ENCODE data around the gene CTSW.
"Not testable (repeated sequence)": the region's sequence is repeated elsewhere in the genome, so short reads cannot be mapped to it uniquely, and the experiment has no call there.

The CTSW gene, protein sequence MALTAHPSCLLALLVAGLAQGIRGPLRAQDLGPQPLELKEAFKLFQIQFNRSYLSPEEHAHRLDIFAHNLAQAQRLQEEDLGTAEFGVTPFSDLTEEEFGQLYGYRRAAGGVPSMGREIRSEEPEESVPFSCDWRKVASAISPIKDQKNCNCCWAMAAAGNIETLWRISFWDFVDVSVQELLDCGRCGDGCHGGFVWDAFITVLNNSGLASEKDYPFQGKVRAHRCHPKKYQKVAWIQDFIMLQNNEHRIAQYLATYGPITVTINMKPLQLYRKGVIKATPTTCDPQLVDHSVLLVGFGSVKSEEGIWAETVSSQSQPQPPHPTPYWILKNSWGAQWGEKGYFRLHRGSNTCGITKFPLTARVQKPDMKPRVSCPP

GRCh38 chr11:65879617-65880016 lies at the start of gene CTSW:
Gene CTSW (plus strand): TSS chr11:65879837. CDS start chr11:65879855, 18 bp downstream.
- no peak within 1 kb of the TSS for H3K27ac ChIP-seq (ENCODE audit: low read length)
- H3K36me3 ChIP-seq (ENCODE audit: control insufficient read depth in 2 of 2, insufficient read depth in 2 of 2, low read length in 2 of 2), result peaks cover 14 to 16% of the 10 kb centered on the region in 2 donors
- H3K4me3 ChIP-seq (ENCODE audit: low read length in 2 of 2), result no peak within 1 kb of the TSS
- H3K9ac ChIP-seq (ENCODE audit: low read length in 2 of 2), result no peak within 1 kb of the TSS
- H3K9me3 ChIP-seq (ENCODE audit: control insufficient read depth in 2 of 2, low read length in 2 of 2), result no peaks in the 10 kb centered on the region
- no peaks in the 10 kb centered on the region for H3K27me3 ChIP-seq (ENCODE audit: control insufficient read depth in 1 of 2, insufficient read depth in 2 of 2, low read length in 2 of 2)
- peaks cover 6% of the 10 kb centered on the region for H3K4me1 ChIP-seq (ENCODE audit: control insufficient read depth, insufficient read depth, low read length)

DNA sequence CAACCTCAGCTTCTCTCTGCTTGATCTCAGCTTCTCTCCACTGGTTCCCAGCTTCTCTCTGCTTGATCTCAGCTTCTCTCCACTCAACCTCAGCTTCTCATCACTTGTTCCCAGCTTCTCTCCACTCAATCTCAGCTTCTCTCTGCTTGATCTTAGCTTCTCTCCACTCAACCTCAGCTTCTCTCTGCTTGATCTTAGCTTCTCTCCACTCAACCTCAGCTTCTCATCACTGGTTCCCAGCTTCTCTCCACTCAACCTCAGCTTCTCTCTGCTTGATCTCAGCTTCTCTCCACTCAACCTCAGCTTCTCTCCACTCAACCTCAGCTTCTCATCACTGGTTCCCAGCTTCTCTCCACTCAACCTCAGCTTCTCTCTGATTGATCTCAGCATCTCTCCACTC lies 47.4 kb upstream of the CTSW start:
- H3K9ac ChIP-seq (ENCODE audit: low read length in 2 of 2); H3K27me3 ChIP-seq (ENCODE audit: control insufficient read depth in 1 of 2, insufficient read depth in 2 of 2, low read length in 2 of 2); H3K4me3 ChIP-seq (ENCODE audit: low read length in 2 of 2); H3K9me3 ChIP-seq (ENCODE audit: control insufficient read depth in 2 of 2, low read length in 2 of 2); H3K27ac ChIP-seq (ENCODE audit: low read length); H3K36me3 ChIP-seq (ENCODE audit: control insufficient read depth in 2 of 2, insufficient read depth in 2 of 2, low read length in 2 of 2): not testable (repeated sequence)
- H3K4me1 ChIP-seq (ENCODE audit: control insufficient read depth, insufficient read depth, low read length), result peaks cover 19% of the 10 kb centered on the region

- Histone ChIP-seq H3K36me3 (ENCODE audit: control insufficient read depth in 2 of 2, insufficient read depth in 2 of 2, low read length in 2 of 2) (no peaks in the 10 kb centered on the region), H3K27me3 (ENCODE audit: control insufficient read depth in 1 of 2, insufficient read depth in 2 of 2, low read length in 2 of 2) (no peaks in the 10 kb centered on the region), H3K4me1 (ENCODE audit: control insufficient read depth, insufficient read depth, low read length) (peaks cover 19% of the 10 kb centered on the region), H3K27ac (ENCODE audit: low read length) (no peak within 1 kb of the TSS), H3K9ac (ENCODE audit: low read length in 2 of 2) (peak within 1 kb of the TSS; percentile 58 to 65), H3K9me3 (ENCODE audit: control insufficient read depth in 2 of 2, low read length in 2 of 2) (no peaks in the 10 kb centered on the region), H3K4me3 (ENCODE audit: low read length in 2 of 2) (peak within 1 kb of the TSS; percentile 71 to 85)
These were observed 46.2 kb upstream of the CTSW start, which contains the start of gene SNX32 for GRCh38 chr11:65833297-65834030. Gene SNX32 (plus strand): TSS chr11:65833963. CDS start chr11:65834066, 103 bp downstream.

GRCh38 chr11:65834202-65834601 lies 45.4 kb upstream of the CTSW start:
- H3K27me3 ChIP-seq (ENCODE audit: control insufficient read depth in 1 of 2, insufficient read depth in 2 of 2, low read length in 2 of 2), result no peaks in the 10 kb centered on the region
- H3K4me1 ChIP-seq (ENCODE audit: control insufficient read depth, insufficient read depth, low read length), result peaks cover 19% of the 10 kb centered on the region
- H3K27ac ChIP-seq (ENCODE audit: low read length), result no peak overlapping the region
- no peaks in the 10 kb centered on the region for H3K36me3 ChIP-seq (ENCODE audit: control insufficient read depth in 2 of 2, insufficient read depth in 2 of 2, low read length in 2 of 2)
- peak overlapping the region; percentile 42 to 65 for H3K9ac ChIP-seq (ENCODE audit: low read length in 2 of 2)
- H3K4me3 ChIP-seq (ENCODE audit: low read length in 2 of 2), result peak overlapping the region; percentile 71 to 85
- no peaks in the 10 kb centered on the region for H3K9me3 ChIP-seq (ENCODE audit: control insufficient read depth in 2 of 2, low read length in 2 of 2)

DNA sequence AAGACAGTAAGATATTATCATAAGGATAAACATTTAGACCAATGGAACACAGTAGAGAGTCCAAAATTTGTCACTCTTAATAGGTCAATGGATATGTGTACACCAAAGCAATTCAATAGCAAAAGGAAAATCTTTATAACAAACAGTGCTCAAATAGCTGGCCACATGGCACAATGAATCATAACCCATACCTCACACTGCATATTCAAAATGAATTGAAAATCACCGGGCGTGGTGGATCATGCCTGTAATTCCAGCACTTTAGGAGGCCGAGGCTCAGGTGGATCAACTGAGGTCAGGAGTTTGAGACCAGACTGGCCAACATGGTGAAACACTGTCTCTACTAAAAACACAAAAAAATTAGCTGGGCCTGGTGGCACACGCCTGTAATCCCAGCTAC lies 37.5 kb upstream of the CTSW start:
- H3K9ac ChIP-seq (ENCODE audit: low read length in 2 of 2), result no peak overlapping the region
- no peak overlapping the region for H3K27ac ChIP-seq (ENCODE audit: low read length)
- H3K27me3 ChIP-seq (ENCODE audit: control insufficient read depth in 1 of 2, insufficient read depth in 2 of 2, low read length in 2 of 2), result no peaks in the 10 kb centered on the region
- no peak overlapping the region for H3K4me3 ChIP-seq (ENCODE audit: low read length in 2 of 2)
- H3K9me3 ChIP-seq (ENCODE audit: control insufficient read depth in 2 of 2, low read length in 2 of 2), result no peaks in the 10 kb centered on the region
- H3K4me1 ChIP-seq (ENCODE audit: control insufficient read depth, insufficient read depth, low read length), result no peaks in the 10 kb centered on the region
- H3K36me3 ChIP-seq (ENCODE audit: control insufficient read depth in 2 of 2, insufficient read depth in 2 of 2, low read length in 2 of 2), result no peaks in the 10 kb centered on the region

GRCh38 chr11:65843811-65844210 lies 35.8 kb upstream of the CTSW start:
- Histone ChIP-seq H3K9ac (ENCODE audit: low read length in 2 of 2) (no peak overlapping the region), H3K4me3 (ENCODE audit: low read length in 2 of 2) (no peak overlapping the region), H3K4me1 (ENCODE audit: control insufficient read depth, insufficient read depth, low read length) (no peaks in the 10 kb centered on the region), H3K36me3 (ENCODE audit: control insufficient read depth in 2 of 2, insufficient read depth in 2 of 2, low read length in 2 of 2) (no peaks in the 10 kb centered on the region), H3K27me3 (ENCODE audit: control insufficient read depth in 1 of 2, insufficient read depth in 2 of 2, low read length in 2 of 2) (no peaks in the 10 kb centered on the region), H3K9me3 (ENCODE audit: control insufficient read depth in 2 of 2, low read length in 2 of 2) (no peaks in the 10 kb centered on the region), H3K27ac (ENCODE audit: low read length) (no peak overlapping the region)

GRCh38 chr11:65844231-65844872 lies 35.3 kb upstream of the CTSW start:
- no peak overlapping the region for H3K27ac ChIP-seq (ENCODE audit: low read length)
- no peaks in the 10 kb centered on the region for H3K36me3 ChIP-seq (ENCODE audit: control insufficient read depth in 2 of 2, insufficient read depth in 2 of 2, low read length in 2 of 2)
- H3K27me3 ChIP-seq (ENCODE audit: control insufficient read depth in 1 of 2, insufficient read depth in 2 of 2, low read length in 2 of 2), result no peaks in the 10 kb centered on the region
- no peak overlapping the region for H3K9ac ChIP-seq (ENCODE audit: low read length in 2 of 2)
- no peak overlapping the region for H3K4me3 ChIP-seq (ENCODE audit: low read length in 2 of 2)
- no peaks in the 10 kb centered on the region for H3K9me3 ChIP-seq (ENCODE audit: control insufficient read depth in 2 of 2, low read length in 2 of 2)
- H3K4me1 ChIP-seq (ENCODE audit: control insufficient read depth, insufficient read depth, low read length), result no peaks in the 10 kb centered on the region

GRCh38 chr11:65847746-65848145 lies 31.9 kb upstream of the CTSW start:
- Histone ChIP-seq H3K9me3 (ENCODE audit: control insufficient read depth in 2 of 2, low read length in 2 of 2) (peaks cover 0 to 7% of the 10 kb centered on the region in 2 donors), H3K27ac (ENCODE audit: low read length) (no peak overlapping the region), H3K36me3 (ENCODE audit: control insufficient read depth in 2 of 2, insufficient read depth in 2 of 2, low read length in 2 of 2) (peaks cover 12 to 16% of the 10 kb centered on the region in 2 donors), H3K9ac (ENCODE audit: low read length in 2 of 2) (no peak overlapping the region), H3K4me1 (ENCODE audit: control insufficient read depth, insufficient read depth, low read length) (no peaks in the 10 kb centered on the region), H3K27me3 (ENCODE audit: control insufficient read depth in 1 of 2, insufficient read depth in 2 of 2, low read length in 2 of 2) (no peaks in the 10 kb centered on the region), H3K4me3 (ENCODE audit: low read length in 2 of 2) (no peak overlapping the region)

GRCh38 chr11:65848693-65849092 lies 30.9 kb upstream of the CTSW start:
- H3K4me3 ChIP-seq (ENCODE audit: low read length in 2 of 2); H3K27ac ChIP-seq (ENCODE audit: low read length); H3K9me3 ChIP-seq (ENCODE audit: control insufficient read depth in 2 of 2, low read length in 2 of 2); H3K4me1 ChIP-seq (ENCODE audit: control insufficient read depth, insufficient read depth, low read length); H3K9ac ChIP-seq (ENCODE audit: low read length in 2 of 2); H3K27me3 ChIP-seq (ENCODE audit: control insufficient read depth in 1 of 2, insufficient read depth in 2 of 2, low read length in 2 of 2): not testable (repeated sequence)
- peaks cover 21 to 24% of the 10 kb centered on the region in 2 donors for H3K36me3 ChIP-seq (ENCODE audit: control insufficient read depth in 2 of 2, insufficient read depth in 2 of 2, low read length in 2 of 2)

GRCh38 chr11:65849366-65849765 lies 30.3 kb upstream of the CTSW start:
- H3K4me1 ChIP-seq (ENCODE audit: control insufficient read depth, insufficient read depth, low read length), result peaks cover 8% of the 10 kb centered on the region

More at GRCh38 chr11:65849366-65849765, 30.3 kb upstream of the CTSW start:
- H3K27ac ChIP-seq (ENCODE audit: low read length), result no peak overlapping the region
- no peak overlapping the region for H3K9ac ChIP-seq (ENCODE audit: low read length in 2 of 2)
- H3K9me3 ChIP-seq (ENCODE audit: control insufficient read depth in 2 of 2, low read length in 2 of 2), result peaks cover 0 to 7% of the 10 kb centered on the region in 2 donors
- no peaks in the 10 kb centered on the region for H3K27me3 ChIP-seq (ENCODE audit: control insufficient read depth in 1 of 2, insufficient read depth in 2 of 2, low read length in 2 of 2)
- H3K4me3 ChIP-seq (ENCODE audit: low read length in 2 of 2), result no peak overlapping the region
- peaks cover 28 to 31% of the 10 kb centered on the region in 2 donors for H3K36me3 ChIP-seq (ENCODE audit: control insufficient read depth in 2 of 2, insufficient read depth in 2 of 2, low read length in 2 of 2)
